Osteocyte (in vitro differentiated cells): Measurements from ENCODE around the gene KCNN3. TPM values are rescaled to one million over a fixed set of nuclear protein-coding genes. Genes with fewer than 3 reads are reported as not detected.

Source experiments
- DNase-seq: peaks from one replicate; pipeline ENCODE4 v3.0.0; 2021; ENCODE audit warnings: mixed read lengths; ENCODE audit not compliant: unreplicated experiment; ENCODE audit errors: extremely low spot score
- H3K27ac Mint-ChIP-seq: one replicate; pipeline ENCODE4 v1.8.0; 2021; ENCODE audit warnings: mild to moderate bottlenecking, mixed read lengths; ENCODE audit not compliant: unreplicated experiment
- H3K27me3 Mint-ChIP-seq: one replicate; pipeline ENCODE4 v1.8.0; 2021; ENCODE audit warnings: mixed read lengths; ENCODE audit not compliant: unreplicated experiment
- H3K36me3 Mint-ChIP-seq: one replicate; pipeline ENCODE4 v1.8.0; 2021; ENCODE audit warnings: mixed read lengths; ENCODE audit not compliant: unreplicated experiment
- H3K4me1 Mint-ChIP-seq: one replicate; pipeline ENCODE4 v1.8.0; 2021; ENCODE audit warnings: mixed read lengths; ENCODE audit not compliant: unreplicated experiment
- H3K4me3 Mint-ChIP-seq: one replicate; pipeline ENCODE4 v1.8.0; 2021; ENCODE audit warnings: mild to moderate bottlenecking, moderate library complexity, mixed read lengths; ENCODE audit not compliant: unreplicated experiment
- H3K9me3 Mint-ChIP-seq: one replicate; pipeline ENCODE4 v1.8.0; 2021; ENCODE audit warnings: mixed read lengths; ENCODE audit not compliant: unreplicated experiment
- total RNA-seq: library from RNA; stranded (reverse); gene quantifications from 2 replicates; pipeline ENCODE4 v1.2.1, GENCODE V29; 2021
- TF ChIP-seq, protein P1 (sequence below): fragments of 200-600 bp; sonication (generic); IDR thresholded peaks from 2 replicates; pipeline ENCODE4 v1.5.0; 2021; ENCODE audit warnings: antibody characterized with exemption, mild to moderate bottlenecking, moderate library complexity

The KCNN3 gene
- total RNA-seq, 1 donor from 2014 or later, result 0.16 TPM

DNA sequence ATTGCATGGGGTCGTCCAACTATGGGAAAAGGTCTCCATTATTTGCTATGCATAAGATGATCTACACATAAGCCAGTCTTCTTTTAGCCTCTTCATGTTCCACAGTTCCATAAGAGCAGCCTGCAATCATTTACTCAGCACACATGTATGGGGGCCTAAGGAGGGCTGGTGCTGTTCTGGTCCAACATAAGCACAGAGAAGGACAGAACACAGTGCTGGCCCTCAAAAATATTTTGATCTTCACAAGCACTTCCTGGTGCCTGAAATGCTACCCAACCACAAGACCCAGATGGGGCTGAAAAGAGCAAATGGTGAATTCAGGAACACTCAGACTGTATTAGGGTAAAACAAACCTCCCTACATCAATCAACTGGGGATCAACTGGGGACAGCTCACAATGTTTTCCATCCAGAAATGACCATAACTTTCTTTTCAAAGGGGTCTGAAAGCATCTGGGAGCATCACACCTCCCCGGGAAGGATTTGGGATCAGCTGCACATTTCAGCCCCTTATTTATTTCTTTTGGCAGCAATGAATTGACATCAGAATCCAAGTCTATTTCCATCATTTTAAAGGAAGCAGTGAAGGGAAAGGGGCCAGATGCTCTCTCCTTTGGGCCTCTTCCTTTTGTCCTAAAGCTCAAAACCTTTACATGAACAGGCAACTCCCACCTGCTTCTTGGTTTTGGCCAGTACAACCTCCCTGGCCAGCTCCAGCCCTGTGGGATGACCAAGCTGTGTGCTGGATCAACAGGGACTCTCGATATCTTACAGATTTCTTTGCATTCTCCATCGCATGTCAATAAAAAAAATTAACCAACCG, 45.7 kb downstream of the KCNN3 start:
- TF ChIP-seq, protein P1, sequence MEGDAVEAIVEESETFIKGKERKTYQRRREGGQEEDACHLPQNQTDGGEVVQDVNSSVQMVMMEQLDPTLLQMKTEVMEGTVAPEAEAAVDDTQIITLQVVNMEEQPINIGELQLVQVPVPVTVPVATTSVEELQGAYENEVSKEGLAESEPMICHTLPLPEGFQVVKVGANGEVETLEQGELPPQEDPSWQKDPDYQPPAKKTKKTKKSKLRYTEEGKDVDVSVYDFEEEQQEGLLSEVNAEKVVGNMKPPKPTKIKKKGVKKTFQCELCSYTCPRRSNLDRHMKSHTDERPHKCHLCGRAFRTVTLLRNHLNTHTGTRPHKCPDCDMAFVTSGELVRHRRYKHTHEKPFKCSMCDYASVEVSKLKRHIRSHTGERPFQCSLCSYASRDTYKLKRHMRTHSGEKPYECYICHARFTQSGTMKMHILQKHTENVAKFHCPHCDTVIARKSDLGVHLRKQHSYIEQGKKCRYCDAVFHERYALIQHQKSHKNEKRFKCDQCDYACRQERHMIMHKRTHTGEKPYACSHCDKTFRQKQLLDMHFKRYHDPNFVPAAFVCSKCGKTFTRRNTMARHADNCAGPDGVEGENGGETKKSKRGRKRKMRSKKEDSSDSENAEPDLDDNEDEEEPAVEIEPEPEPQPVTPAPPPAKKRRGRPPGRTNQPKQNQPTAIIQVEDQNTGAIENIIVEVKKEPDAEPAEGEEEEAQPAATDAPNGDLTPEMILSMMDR, result no peak

DNA sequence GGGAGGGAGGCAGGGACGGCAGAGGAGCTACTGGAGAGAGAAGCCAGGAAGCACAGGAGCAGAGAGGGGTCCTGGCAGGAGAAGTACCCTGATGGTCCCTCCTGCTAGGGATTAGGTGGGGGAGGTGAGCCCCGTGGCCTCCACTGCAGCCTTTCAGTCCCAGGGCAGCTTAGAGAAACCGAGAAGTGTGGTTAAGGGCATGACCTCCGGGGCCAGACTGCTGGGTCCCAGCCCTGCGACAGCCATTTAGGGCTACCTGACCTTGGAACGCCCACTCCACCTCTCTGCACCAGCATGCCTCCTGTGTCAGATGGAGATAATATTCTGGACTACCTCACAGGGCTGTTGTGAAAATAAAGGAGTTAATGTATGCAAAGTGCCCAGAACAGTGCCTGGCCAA, 47.4 kb downstream of the KCNN3 start:
- Mint-ChIP-seq H3K4me3 (no peak overlapping the region), H3K4me1 (no peaks in the 10 kb centered on the region), H3K27me3 (peaks cover 2% of the 10 kb centered on the region), H3K36me3 (no peaks in the 10 kb centered on the region), H3K27ac (no peak overlapping the region), H3K9me3 (no peaks in the 10 kb centered on the region)
- TF ChIP-seq, protein P1, result no peak
- no peak for DNase-seq

More for the DNA sequence above, 45.7 kb downstream of the KCNN3 start:
- no peak overlapping the region for H3K27ac Mint-ChIP-seq
- H3K4me3 Mint-ChIP-seq, result no peak overlapping the region
- DNase-seq, result no peak
- no peaks in the 10 kb centered on the region for H3K4me1 Mint-ChIP-seq
- peaks cover 2% of the 10 kb centered on the region for H3K27me3 Mint-ChIP-seq
- no peaks in the 10 kb centered on the region for H3K9me3 Mint-ChIP-seq
- no peaks in the 10 kb centered on the region for H3K36me3 Mint-ChIP-seq

DNA sequence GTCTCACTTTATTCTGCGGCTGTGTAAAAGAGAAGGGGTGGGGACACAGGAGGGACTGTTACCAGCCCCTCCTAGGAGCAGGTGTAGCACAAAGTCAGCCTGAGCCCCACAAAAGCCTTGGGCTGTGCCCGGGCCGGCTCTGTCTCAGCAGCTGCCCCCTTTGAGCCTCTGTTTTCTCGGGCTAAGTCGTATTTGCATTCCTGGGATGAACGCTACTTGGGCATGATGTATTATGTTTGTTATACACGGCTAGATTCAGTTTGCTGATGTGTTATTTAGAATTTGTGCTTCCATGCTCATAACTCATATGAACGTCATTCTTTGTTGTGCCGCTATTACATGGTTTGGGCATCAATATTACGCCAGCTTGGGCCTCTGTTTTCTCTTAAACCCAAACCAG, 47.8 kb downstream of the KCNN3 start:
- Mint-ChIP-seq H3K4me1 (no peaks in the 10 kb centered on the region), H3K9me3 (no peaks in the 10 kb centered on the region), H3K36me3 (no peaks in the 10 kb centered on the region), H3K27ac (no peak overlapping the region), H3K27me3 (peaks cover 2% of the 10 kb centered on the region), H3K4me3 (no peak overlapping the region)
- TF ChIP-seq, protein P1, result no peak
- no peak for DNase-seq

- Mint-ChIP-seq H3K9me3 (no peaks in the 10 kb centered on the region), H3K27me3 (peaks cover 2% of the 10 kb centered on the region), H3K4me1 (peaks cover 7% of the 10 kb centered on the region), H3K36me3 (no peaks in the 10 kb centered on the region), H3K4me3 (no peak overlapping the region), H3K27ac (no peak overlapping the region)
- TF ChIP-seq, protein P1, result no peak
- DNase-seq, result no peak
Measured at GRCh38 chr1:154821083-154821482, 49.0 kb downstream of the KCNN3 start.

DNA sequence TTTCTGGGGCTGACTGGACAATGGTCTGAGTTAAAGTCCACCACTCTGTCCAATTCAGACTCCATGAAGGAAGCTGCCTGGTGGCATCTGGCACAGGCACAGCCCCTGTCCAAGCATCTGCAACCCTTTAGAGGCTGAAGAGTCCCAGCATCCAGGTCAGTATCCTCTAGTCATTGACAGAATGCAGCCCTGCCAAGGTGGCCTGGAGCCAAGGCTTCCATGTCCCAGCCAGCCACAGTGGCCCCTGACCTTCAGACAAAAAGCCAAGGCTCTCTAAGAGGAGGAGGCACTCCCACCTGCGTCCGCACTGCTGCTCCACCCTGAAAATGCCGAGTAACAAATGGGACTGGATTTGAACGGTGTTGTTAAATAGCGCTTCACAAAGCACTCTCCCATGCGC, 49.4 kb downstream of the KCNN3 start:
- no peaks in the 10 kb centered on the region for H3K9me3 Mint-ChIP-seq
- no peak for DNase-seq
- H3K4me1 Mint-ChIP-seq, result peaks cover 8% of the 10 kb centered on the region
- H3K4me3 Mint-ChIP-seq, result no peak overlapping the region
- H3K27ac Mint-ChIP-seq, result no peak overlapping the region
- no peaks in the 10 kb centered on the region for H3K36me3 Mint-ChIP-seq
- TF ChIP-seq, protein P1, result no peak
- H3K27me3 Mint-ChIP-seq, result peaks cover 2% of the 10 kb centered on the region
